ENCODE results near the gene ARHGAP21.

The ARHGAP21 gene

DNA sequence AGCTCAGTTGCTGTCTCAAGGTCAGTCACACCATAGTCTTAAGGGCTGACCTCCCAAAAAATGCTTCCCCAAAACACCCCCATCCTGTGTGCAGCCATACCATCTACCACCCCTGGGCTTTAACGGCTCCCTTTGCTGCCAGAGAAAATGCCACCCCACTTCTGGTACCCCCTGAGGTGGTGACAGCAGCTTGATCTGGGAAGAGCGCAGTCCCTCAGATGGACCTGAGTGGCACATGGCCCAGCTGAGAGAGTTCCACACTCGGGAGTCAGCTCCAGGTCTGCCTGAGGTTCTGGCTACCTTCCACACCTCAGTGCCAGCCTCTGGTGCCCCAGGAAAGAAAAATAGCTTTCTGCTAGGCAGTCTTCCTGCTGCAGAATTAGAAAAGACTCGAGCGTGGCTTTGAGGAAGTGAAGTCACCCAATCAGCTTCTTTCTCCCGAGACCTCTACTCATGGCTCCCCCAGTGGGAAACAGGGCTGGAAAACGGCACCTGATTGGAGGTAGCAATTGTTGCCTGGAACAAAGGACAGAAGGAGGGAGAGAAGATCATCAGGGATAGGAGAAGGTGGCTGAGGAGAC, 151.7 kb downstream of the ARHGAP21 start:
- no peak for TF ChIP-seq FOXP2 (optimal IDR thresholded peaks at IDR 0.05; ENCODE audit: control extremely low read depth, extremely low read length, insufficient read depth)
- no peak for TF ChIP-seq POLR2AphosphoS5 (IDR thresholded peaks at IDR 0.05; ENCODE audit: borderline replicate concordance, low read depth, low read length)
- no peak for TF ChIP-seq EZH2 (IDR thresholded peaks at IDR 0.05)
- DNase-seq (ENCODE audit: low read depth, low spot score), result no peak
- no peak overlapping the region for H3K4me3 ChIP-seq
- no peaks in the 10 kb centered on the region for H3K9me3 ChIP-seq (ENCODE audit: low read depth, low read length)
- no peak overlapping the region for H3K27ac ChIP-seq
- no peaks in the 10 kb centered on the region for H3K36me3 ChIP-seq (ENCODE audit: insufficient read depth, low read length)
- H3K9ac ChIP-seq (ENCODE audit: insufficient read length), result no peak overlapping the region

DNA sequence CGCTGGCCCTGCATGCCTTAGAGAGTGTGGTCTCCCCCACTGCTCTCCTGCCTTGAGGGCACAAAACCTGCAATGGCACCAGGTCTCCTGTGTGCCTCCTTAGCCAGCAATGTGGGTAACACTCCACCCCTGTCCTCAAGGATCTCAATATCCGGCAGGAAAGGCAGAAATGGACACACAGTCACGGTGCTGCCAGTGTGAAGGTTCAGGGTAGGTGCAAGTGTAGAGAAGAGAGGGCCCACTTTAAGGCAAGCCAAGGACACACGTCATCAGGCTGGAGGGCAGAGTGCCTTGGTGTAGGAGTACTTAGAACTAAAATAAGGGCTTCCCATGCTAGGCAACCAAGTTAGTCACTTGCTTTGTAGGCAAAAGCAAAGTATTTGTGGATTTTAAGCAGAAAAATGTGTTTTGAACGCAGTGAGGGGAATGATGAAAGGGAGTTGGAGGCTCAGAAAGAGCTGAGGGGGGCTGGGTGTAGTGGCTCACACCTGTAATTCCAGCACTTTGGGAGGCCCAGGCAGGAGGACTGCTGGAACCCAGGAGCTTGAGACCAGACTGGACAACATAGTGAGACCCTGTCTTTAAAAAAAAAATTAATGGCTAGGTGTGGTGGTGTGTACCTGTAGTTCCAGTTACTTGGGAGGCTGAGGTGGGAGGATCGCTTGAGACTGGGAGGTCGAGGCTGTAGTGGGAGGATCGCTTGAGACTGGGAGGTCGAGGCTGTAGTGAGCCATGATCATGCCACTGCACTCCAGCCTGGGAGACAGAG, 152.8 kb downstream of the ARHGAP21 start:
- H3K4me3 ChIP-seq, result no peak overlapping the region
- no peak for DNase-seq (ENCODE audit: low read depth, low spot score)
- no peaks in the 10 kb centered on the region for H3K9me3 ChIP-seq (ENCODE audit: low read depth, low read length)
- H3K36me3 ChIP-seq (ENCODE audit: insufficient read depth, low read length), result no peaks in the 10 kb centered on the region
- H3K9ac ChIP-seq (ENCODE audit: insufficient read length), result no peak overlapping the region
- no peak overlapping the region for H3K27ac ChIP-seq
- TF ChIP-seq EZH2 (IDR thresholded peaks at IDR 0.05) (no peak), FOXP2 (optimal IDR thresholded peaks at IDR 0.05; ENCODE audit: control extremely low read depth, extremely low read length, insufficient read depth) (no peak), POLR2AphosphoS5 (IDR thresholded peaks at IDR 0.05; ENCODE audit: borderline replicate concordance, low read depth, low read length) (no peak)

DNA sequence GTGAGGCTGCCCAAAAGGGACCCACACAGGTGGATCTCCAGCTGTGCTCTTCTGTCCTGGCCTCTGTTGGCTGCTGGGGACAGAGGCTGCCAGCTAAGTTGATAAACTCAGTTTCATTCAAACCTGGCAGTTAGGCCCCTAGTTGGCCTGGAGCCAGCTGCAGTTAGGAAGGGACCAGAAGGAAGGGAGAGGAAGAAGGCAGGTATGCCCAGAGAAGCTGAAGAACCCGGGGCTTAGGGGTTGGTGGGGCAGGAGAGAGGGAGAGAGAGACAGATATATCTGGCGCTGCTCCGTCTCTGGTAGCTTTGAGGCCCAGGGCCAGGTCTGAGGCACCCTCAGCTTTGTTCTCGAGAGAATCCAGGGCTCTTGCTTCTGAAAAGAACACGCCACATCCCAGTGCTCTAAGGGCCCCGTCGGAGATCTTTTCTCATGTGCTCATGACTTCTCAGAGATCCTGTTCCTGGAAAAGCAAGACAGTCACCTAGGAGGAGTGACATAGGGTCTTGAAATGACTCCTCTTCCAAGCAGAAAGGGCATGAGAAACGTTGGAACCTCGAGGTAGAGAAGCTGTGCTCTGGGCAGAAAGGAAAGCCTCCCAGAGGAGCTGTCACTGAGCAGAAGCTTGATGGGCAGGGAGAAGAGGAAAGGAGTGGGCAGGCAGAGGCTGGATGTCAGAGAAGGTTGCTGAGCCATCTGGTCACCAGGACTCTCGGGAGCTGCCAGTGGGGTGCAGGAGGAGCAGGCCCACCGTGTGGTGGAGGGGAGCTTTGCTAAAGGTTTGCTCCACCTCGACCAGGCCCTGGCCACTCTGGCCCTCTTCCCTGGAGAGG, 153.6 kb downstream of the ARHGAP21 start:
- no peaks in the 10 kb centered on the region for H3K9me3 ChIP-seq (ENCODE audit: low read depth, low read length)
- H3K36me3 ChIP-seq (ENCODE audit: insufficient read depth, low read length), result no peaks in the 10 kb centered on the region
- no peak overlapping the region for H3K27ac ChIP-seq
- TF ChIP-seq FOXP2 (optimal IDR thresholded peaks at IDR 0.05; ENCODE audit: control extremely low read depth, extremely low read length, insufficient read depth), result no peak
- TF ChIP-seq EZH2 (IDR thresholded peaks at IDR 0.05), result no peak
- no peak for TF ChIP-seq POLR2AphosphoS5 (IDR thresholded peaks at IDR 0.05; ENCODE audit: borderline replicate concordance, low read depth, low read length)
- no peak for DNase-seq (ENCODE audit: low read depth, low spot score)
- H3K9ac ChIP-seq (ENCODE audit: insufficient read length), result no peak overlapping the region
- no peak overlapping the region for H3K4me3 ChIP-seq

DNA sequence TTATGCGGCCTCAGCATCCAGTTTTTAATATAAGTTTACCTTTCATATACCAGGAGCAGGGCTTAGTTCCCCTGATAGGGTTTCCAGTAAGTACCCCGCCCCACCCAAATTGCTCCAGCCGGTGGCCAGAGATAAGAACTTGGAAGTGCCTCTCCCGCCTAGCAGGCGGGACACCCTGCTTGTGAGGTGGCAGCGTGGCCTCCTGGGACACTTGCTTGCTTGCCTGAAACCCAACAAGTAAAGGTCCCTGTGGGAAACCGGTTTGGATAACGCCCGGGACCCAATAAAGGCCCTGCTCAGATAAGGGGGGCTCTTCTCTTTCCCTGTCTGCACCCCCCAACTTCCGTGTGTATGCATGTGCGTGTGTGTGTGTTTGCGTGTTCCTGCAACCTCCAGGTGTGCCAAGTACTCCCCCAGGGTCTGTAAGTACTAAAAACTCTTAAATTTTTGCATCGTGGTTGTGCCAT, 154.3 kb downstream of the ARHGAP21 start:
- Histone ChIP-seq H3K27ac (no peak overlapping the region), H3K9ac (ENCODE audit: insufficient read length) (no peak overlapping the region), H3K9me3 (ENCODE audit: low read depth, low read length) (no peaks in the 10 kb centered on the region), H3K36me3 (ENCODE audit: insufficient read depth, low read length) (no peaks in the 10 kb centered on the region), H3K4me3 (no peak overlapping the region)
- TF ChIP-seq EZH2 (IDR thresholded peaks at IDR 0.05) (no peak), FOXP2 (optimal IDR thresholded peaks at IDR 0.05; ENCODE audit: control extremely low read depth, extremely low read length, insufficient read depth) (no peak), POLR2AphosphoS5 (IDR thresholded peaks at IDR 0.05; ENCODE audit: borderline replicate concordance, low read depth, low read length) (no peak)
- no peak for DNase-seq (ENCODE audit: low read depth, low spot score)

DNA sequence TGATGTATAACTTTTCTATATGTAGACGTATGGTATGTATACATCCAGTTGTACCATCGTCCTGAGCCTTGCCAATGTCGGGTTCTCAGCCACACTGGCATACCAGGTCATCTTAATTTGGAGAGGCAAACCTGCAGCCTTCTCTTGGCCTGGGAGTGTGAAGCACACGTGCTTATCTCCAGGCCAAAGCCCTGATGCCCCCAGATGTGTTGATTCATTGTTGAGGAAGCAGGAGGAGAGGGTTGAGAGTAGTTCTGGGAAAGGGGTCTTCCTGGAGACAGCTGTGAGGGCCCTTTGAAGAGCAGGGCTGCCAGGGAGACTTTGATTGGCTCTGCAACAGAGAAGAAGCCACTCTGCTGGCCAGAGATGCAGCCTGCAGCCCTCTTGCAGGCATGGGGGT, 155.6 kb downstream of the ARHGAP21 start:
- Histone ChIP-seq H3K27ac (no peak overlapping the region), H3K9me3 (ENCODE audit: low read depth, low read length) (no peaks in the 10 kb centered on the region), H3K4me3 (no peak overlapping the region), H3K36me3 (ENCODE audit: insufficient read depth, low read length) (no peaks in the 10 kb centered on the region), H3K9ac (ENCODE audit: insufficient read length) (no peak overlapping the region)
- TF ChIP-seq EZH2 (IDR thresholded peaks at IDR 0.05), result no peak
- TF ChIP-seq FOXP2 (optimal IDR thresholded peaks at IDR 0.05; ENCODE audit: control extremely low read depth, extremely low read length, insufficient read depth), result no peak
- no peak for TF ChIP-seq POLR2AphosphoS5 (IDR thresholded peaks at IDR 0.05; ENCODE audit: borderline replicate concordance, low read depth, low read length)
- no peak for DNase-seq (ENCODE audit: low read depth, low spot score)

DNA sequence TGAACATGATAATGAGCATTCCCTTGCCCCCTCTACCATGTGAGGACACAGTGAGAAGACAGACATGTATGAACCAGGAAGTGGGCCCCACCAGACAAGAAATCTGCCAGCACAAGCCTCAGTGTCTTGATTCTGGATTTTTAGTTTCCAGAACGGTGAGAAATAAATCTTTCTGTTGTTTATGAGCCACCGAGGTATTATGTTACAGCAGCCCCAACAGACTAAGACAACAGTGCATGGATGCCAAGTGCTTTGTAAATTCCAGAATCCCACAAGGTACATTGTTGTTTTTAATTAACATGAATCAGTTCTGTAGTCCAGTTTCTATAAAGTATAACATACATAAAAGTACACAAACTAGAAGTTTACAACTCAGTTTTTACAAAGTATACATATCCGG, 162.2 kb downstream of the ARHGAP21 start:
- no peak for DNase-seq (ENCODE audit: low read depth, low spot score)
- no peaks in the 10 kb centered on the region for H3K9me3 ChIP-seq (ENCODE audit: low read depth, low read length)
- TF ChIP-seq POLR2AphosphoS5 (IDR thresholded peaks at IDR 0.05; ENCODE audit: borderline replicate concordance, low read depth, low read length) (no peak), EZH2 (IDR thresholded peaks at IDR 0.05) (no peak), FOXP2 (optimal IDR thresholded peaks at IDR 0.05; ENCODE audit: control extremely low read depth, extremely low read length, insufficient read depth) (no peak)
- no peaks in the 10 kb centered on the region for H3K36me3 ChIP-seq (ENCODE audit: insufficient read depth, low read length)
- no peak overlapping the region for H3K9ac ChIP-seq (ENCODE audit: insufficient read length)
- no peak overlapping the region for H3K27ac ChIP-seq
- no peak overlapping the region for H3K4me3 ChIP-seq

DNA sequence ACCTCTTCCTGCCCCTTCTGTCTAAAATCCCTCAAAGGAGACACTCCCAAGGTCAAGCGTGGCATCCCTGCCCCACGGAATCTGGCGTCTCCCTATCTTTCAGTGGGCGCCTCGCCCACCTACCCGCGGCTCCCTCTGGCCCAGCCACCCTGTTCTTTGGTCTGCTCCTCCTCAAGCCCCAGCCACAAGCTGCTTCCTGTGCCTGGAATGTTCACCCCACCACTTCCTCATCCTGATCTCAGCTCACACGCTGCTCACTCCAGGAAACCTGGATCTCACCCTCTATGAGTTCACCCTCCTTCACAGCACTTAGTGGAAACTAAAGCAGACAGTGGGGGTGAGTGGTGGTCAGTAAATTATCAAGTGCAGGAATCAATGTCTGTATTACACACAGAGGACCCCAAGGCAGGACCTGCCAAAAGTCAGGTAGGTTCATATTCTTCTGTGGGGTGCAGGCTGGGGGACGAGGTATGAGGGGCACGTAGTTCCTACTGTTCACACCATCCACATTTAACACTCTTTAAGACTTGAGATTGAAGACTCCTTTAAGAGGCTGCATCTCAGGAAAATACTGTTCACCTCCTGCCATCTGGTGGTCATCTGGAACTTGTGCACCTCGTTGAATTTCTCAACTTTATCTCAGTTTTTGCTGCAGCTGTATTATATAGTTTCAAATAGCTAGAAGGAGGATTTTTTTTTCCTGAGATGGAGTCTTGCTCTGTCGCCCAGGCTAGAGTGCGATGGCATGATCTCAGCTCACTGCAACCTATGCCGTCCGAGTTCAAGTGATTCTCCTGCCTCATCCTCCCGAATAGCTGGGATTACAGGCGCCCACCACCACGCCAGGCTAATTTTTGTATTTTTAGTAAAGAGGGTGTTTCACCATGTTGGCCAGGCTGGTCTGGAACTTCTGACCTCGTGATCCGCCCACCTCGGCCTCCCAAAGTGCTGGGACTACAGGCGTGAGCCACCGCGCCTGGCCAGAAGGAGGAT, 166.6 kb downstream of the ARHGAP21 start:
- Histone ChIP-seq H3K9me3 (ENCODE audit: low read depth, low read length) (no peaks in the 10 kb centered on the region), H3K4me3 (no peak overlapping the region), H3K9ac (ENCODE audit: insufficient read length) (no peak overlapping the region), H3K27ac (no peak overlapping the region), H3K36me3 (ENCODE audit: insufficient read depth, low read length) (no peaks in the 10 kb centered on the region)
- TF ChIP-seq EZH2 (IDR thresholded peaks at IDR 0.05) (no peak), POLR2AphosphoS5 (IDR thresholded peaks at IDR 0.05; ENCODE audit: borderline replicate concordance, low read depth, low read length) (no peak), FOXP2 (optimal IDR thresholded peaks at IDR 0.05; ENCODE audit: control extremely low read depth, extremely low read length, insufficient read depth) (no peak)
- peak; percentile 65 for DNase-seq (ENCODE audit: low read depth, low spot score)

All from SK-N-MC (cell line).